Measurements from ENCODE around the gene LPO. TPM values are rescaled to one million over a fixed set of nuclear protein-coding genes. Genes with fewer than 3 reads are reported as not detected.

Gene LPO
- total RNA-seq: not detected in 2 replicates

GRCh38 chr17:58238147-58238634 lies at the start of gene LPO:
Gene LPO, plus strand, starts transcription at chr17:58238584. Its CDS starts 4,396 bp downstream, at chr17:58242980.

GRCh38 chr17:58192612-58193011 lies 45.8 kb upstream of the LPO start, which contains the start of gene EPX:
Gene EPX, plus strand, starts transcription at chr17:58192726. Its CDS starts 121 bp downstream, at chr17:58192847.

GRCh38 chr17:58219007-58219788 lies 19.2 kb upstream of the LPO start, which contains the start of gene MKS1:
Gene MKS1, minus strand, starts transcription at chr17:58219255. Its CDS starts 25 bp downstream, at chr17:58219230.

GRCh38 chr17:58280480-58281217 lies 42.3 kb downstream of the LPO start, which contains the start of gene MPO:
Gene MPO, minus strand, starts transcription at chr17:58280935. Its CDS starts 177 bp downstream, at chr17:58280758.

Other genes with a start within 250 kb of the LPO start
- 165 and 182 TPM in 2 replicates for gene SRSF1, start 231.3 kb upstream of the LPO start, total RNA-seq
- 11.3 and 12.5 TPM in 2 replicates for gene DYNLL2, start 155.2 kb upstream of the LPO start, total RNA-seq
- not detected in 2 replicates for gene OR4D1, start 90.2 kb upstream of the LPO start, total RNA-seq
- gene OR4D2, start 71.6 kb upstream of the LPO start, total RNA-seq: not detected in 2 replicates
- gene EPX, start 45.9 kb upstream of the LPO start, total RNA-seq: not detected in 2 replicates
- 13.4 and 16.2 TPM in 2 replicates for gene MKS1, start 19.3 kb upstream of the LPO start, total RNA-seq
- gene MPO, start 42.4 kb downstream of the LPO start, total RNA-seq: not detected in 2 replicates
- 0.32 TPM in 1 of 2 replicates, not detected in the other for gene TSPOAP1, start 90.2 kb downstream of the LPO start, total RNA-seq
- gene SUPT4H1, start 113.6 kb downstream of the LPO start, total RNA-seq: 30.5 and 40.5 TPM in 2 replicates
- gene RNF43, start 178.9 kb downstream of the LPO start, total RNA-seq: 0.32 TPM in 1 of 2 replicates, not detected in the other
- gene HSF5, start 249.8 kb downstream of the LPO start, total RNA-seq: not detected in 2 replicates

All from cardiac atrium fibroblast (primary cell).